DMS 273 treated with DMSO at 0.1 percent for 48 hours (cell line): ENCODE data around the gene PPP2R2D.

ENCODE experiments used
- DNase-seq: peaks from one replicate; lab custom pipeline; 2025; lab: John Stamatoyannopoulos, UW

Gene PPP2R2D

DNA sequence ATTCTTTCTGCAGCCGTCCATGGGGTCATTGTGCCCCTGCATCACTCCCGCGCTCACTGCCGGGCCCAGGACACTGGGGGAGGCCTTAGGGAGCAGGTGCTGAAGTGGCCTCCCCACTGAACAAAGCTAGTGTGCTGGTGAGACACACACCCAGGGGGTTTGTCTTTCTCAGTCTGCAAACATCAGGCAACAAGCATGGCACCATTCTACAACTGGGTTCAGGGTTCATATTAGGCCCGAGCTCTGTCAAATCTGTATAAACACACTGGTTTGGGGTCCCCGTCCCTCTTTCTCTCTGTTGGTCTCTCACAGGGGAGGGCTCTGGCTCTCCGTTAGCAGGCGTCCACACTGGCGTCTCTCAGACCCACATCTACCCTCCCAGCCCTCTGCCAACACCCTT, 11.1 kb upstream of the PPP2R2D start:
- DNase-seq: no peak

DNA sequence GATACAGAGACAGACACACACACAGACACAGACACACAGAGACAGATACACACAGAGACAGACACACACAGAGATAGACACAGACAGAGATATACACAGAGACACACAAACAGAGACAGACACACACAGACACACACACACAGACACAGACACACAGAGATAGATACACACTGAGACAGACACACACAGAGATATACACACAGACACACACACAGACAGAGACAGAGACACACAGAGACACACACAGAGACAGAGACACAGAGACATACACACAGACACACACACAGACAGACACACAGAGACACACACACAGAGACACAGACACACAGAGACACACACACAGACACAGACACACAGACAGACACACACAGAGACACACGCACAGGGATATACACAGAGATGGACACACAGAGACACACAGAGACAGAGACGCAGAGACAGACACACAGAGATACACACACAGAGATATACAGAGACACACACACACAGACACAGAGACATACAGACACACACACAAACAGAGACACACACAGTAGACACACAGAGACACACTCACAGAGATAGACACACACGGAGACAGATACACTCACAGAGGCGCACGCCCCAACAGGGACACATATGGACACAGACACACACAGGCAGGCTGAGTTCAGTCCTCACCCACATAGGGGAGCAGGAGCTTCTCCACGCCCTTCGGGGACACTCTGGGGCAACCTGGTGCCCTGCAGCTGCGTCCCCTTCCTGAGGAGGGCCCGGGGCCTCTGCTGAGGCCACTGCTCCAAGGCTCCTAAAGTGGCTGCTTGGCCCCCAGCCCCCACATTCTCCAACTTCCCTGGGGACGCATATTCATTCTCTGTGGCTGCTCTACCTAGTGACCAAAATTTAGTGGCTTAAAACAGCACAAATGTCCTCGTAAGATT, 10.3 kb upstream of the PPP2R2D start:
- no peak for DNase-seq

DNA sequence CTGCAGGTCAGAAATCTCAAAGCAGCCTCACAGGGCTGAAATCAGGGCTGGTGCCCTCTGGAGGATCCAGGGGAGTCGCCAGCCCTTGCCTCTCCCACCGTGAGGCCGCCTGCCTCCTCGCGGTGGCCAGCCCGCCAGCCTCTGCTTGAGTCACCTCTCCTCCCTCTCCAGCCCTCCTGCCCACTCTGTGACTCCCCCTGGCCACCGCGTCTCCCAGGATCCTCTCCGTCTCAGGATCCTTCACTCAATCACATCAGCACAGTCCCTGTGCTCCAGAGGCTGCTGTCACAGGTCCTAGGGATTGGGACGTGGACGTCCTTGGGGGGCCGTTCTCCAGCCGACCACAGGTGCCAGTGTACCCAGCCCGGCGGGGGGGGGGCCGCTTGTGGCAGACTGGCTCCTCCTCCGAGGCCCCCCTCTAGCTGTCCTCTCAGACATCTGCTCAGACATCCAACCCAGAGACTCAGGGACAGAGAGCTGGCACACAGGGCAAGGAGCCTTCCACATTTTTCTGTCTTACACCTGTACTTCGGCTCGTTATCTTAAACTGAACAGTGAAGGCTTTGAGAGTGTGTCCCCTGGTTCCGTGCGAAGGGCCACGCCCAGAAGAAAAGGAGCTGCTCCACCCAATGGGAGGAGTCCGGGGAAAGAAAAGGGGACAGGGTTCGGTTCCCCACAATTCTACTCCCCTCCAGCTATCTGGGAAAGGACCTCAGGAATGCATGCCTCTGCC, 9.4 kb upstream of the PPP2R2D start:
- DNase-seq: no peak

DNA sequence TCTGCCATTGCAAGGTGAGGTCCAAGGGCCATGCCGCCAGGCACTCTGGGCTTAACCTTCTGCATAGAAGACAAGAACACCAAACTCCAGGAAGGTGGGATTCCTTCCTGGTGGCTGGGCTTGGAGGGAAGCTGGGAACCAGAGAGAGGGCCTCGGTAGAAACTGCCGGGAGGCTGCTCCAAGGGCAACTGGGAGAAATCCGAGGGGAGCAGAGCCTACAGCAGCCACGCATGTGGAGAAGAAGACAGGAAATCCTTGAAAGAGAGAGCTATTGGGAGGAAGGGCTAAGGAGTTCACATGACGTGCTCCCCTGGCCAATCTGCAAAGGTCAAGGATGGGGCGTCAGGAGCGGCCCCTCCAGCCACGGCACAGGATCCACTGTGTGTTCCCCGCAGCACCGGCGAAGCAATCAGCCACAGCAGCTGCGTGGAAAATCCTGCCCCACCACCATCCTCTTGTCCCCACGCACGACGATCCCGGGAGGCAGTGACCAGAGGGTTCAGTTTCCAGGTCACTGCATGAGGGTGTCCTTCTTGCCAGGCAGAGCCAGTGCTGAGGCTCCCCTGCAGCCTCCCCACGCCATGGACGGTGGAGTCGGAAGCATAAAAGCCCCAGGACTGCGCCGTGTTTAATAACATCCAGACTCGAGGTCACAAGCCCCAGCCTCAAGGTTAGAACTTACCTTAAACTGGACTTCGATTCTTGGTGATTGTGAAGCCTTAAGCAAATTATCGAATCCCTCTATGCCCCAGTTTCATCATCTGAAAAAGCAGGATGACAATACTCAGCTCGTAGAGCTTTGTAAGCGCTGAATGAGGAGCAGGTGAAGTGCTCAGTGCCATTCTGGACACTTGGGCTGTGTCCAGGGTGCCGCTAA, 8.6 kb upstream of the PPP2R2D start:
- no peak for DNase-seq

DNA sequence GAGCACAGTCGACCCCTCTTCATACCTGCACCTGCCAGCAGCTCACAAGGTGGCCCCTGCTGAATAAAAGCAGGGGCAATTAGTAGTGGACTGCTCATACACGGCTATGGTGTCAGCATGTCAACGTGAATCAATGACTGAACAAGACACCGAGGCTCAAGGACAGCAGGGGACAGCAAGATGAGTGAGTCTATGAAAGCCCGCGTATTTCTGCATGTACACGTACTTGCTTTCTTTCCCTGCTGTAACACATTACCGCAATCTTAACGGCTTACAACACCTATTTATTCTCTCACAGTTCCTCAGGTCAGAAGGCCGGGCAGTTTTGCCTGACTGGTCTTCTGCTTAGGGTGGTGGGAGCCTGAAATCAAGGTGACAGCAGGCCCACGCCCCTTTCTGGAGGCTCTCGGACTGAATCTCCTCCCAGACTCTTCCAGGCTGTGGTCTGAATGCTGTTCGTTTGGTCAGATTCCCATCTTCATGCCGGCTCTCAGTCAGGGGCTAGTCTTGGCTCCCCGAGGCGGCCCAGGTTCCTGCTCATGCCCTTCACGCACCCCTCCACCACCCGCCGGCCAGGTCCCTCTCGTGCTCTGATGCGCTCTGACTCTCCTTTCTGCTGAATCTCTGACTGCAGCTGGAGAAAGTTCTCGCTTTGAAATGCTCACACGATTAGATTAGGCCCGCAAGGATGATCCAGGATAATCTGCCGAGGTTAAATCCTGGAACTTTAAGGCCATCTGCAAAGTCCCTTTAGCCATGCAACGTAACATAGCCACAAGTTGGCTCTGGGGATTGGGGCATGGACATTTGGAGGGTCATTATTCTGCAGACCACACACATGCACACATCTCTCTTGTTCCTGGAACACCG, 7.8 kb upstream of the PPP2R2D start:
- no peak for DNase-seq

DNA sequence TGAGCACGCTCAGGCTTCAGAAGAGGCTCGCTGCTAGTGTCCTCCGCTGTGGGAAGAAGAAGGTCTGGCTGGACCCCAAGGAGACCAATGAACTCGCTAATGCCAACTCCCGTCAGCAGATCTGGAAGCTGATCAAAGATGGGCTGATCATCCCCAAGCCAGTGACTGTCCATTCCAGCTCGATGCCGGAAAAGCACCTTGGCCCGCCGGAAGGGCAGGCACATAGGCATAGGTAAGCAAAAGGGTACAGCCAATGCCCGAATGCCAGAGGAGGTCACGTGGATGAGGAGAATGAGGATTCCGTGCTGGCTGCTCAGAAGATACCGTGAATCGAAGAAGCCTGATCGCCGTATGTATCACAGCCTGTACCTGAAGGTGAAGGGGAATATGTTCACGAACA, 5.7 kb upstream of the PPP2R2D start:
- no peak for DNase-seq

DNA sequence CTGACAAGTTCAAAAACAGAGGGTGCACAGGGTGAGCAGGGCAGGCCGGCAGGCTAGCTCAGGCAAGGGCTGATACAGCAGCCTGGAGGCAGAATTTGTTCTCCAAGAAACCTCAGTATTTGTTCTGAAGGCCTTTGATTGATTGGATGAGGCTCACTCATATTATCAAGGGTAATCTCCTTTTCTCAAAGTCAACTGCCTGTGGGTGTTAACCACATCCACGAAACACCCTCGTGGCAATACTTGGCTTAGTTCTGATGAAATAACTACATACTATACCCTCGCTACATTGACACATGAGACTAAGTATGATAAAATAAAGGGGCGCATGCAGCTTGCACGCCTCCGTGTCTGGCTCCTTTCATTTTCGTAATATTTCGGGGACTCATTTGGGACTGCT, 4.4 kb upstream of the PPP2R2D start:
- no peak for DNase-seq

DNA sequence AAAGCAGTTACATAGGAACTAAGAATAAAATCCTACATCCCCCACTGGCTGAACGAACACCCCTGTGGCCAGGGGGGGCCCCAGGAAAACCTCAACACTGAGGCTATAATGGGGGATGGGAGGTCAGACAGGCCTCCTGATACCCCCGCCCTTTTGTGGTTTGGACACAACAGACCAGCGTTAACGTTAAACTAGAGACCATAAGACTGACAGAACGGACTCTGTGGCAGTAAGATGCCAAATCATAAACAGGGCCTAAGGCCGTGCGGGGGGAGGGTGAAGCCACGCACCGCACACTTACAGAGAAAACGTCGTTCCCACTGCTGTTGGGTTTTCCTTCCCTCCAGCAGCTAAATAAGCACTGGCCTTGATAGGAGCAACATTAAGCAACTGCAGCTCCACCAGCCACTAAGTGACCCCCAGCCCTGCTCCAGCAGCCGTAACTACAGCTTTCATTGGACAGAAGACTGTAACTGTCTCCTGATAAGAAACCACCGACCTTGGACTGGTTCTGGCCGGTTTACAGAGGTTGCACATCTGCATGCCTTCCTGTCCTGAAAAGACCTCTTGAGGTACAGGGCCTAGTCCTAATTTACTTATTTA, 3.4 kb upstream of the PPP2R2D start:
- no peak for DNase-seq

DNA sequence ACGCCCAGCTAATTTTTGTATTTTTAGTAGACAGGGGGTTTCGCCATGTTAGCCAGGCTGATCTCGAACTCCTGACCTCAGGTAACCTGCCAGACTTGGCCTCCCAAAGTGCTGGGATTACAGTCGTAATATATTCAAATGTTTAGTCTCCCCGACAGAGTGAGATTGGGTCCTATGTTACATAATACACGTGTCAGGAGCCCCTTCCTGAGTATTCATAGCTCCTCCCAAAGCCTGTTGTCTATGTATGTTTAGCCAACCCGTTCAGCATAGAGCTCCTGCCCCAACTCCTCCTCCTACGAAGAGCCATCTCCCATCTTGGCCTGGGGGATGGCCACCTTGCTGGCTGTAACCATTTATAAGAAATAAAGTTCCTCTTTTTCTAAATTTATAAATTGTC, 2.7 kb upstream of the PPP2R2D start:
- DNase-seq: no peak

DNA sequence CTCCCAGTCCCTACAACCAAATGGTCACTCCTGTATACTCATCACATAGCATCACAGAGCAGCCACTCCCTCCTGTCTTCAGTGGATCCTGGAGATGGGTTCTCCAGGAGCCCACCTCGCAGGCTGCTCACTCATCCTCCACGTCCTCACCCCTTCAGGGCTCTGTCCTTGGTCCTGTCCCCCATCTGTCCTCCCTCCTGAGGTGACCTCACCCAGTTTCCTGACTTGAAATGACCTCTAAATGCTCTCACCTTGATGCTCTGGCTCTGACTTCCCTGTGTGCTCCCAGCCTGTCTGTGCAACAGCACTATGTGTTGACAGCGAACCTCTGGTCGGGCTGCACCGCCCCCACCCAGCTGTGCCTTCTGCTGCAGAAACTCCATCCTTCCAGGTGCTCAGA, 2.1 kb upstream of the PPP2R2D start:
- DNase-seq: no peak

DNA sequence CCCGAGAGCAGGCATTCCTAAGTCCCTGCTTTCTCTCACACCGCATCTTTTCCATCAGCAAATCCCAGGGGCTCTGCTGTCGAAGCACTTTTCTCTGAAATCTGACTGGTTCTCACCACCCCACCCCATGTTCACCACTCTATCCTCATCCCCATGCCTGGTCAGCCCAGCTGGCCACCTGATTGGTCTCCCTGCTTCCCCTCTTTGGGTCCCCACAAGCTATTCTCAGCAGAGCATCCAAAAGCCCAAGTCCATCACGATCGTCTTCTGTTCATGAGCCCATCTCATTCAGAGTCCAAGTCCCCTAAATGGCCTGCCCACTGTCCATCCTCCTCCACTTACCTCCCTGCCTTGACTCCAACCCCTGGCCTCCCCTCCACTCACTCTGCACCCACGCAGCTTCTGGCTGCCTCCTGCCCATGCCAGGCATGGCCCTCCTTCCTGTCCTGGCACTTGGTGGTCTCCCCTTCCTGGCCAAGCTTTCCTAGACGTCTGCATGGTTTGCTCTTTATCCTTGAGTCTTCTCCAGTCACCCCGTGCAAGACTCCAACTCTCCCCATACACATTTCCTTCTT, 1.6 kb upstream of the PPP2R2D start:
- no peak for DNase-seq

DNA sequence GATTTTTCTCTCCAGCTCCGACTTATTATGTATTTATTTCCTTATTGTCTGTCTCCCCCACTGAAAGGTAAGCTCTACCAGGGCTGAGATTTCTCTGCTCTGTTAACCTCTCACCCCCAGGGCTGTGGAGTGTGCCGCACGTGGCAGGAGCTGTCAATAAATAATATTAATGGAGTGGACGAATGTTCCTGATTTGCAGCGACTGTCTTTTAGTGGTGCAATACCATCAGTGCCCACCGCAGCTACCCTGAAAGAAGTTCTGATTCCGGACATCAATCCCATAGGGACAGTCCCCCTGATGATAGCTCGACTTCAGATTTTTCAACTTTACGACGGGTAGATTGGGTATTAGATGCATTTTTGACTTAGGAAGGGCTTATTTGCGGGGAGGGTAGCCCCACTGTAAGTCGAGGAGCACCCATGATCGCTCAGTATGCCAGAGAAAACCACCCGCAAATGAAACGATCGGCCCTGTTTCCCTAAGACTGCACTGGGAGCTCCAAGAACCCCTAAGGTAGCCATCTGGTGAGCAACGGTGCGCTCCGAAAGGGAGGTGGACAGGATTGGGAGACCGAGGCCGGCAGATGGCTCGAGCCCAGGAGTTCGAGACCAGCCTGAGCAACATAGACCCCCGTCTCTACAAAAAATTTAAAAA, 986 bp upstream of the PPP2R2D start:
- no peak for DNase-seq

DNA sequence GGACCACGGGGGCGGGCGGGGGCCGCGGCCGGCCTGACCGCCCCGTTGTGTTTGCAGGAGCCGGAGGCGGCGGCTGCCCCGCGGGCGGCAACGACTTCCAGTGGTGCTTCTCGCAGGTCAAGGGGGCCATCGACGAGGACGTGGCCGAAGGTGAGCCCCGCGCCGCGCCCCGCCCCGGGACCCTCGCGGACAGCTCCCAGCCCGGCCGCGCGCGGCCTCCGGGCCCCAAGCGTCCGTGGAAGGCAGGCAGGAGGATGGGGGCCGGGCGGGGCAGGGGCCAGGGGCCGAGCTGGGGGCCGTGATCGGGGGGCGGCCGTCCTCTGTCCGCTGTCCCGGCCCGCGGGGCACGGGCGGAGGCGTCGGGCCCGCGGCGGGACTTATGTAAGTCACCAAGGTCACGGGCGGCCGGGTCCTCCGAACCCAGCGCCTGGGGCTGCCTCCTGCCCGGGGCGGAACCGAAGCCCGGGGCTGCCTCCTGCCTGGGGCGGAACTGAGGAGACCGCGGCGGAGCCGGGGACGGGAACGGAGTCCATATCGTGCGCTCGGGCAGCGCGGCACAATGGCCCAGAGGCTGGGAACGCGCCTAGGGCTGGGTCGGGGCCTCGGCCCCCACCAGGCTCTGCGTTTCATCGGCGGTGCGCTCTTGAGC, 497 bp downstream of the PPP2R2D start:
- no peak for DNase-seq

DNA sequence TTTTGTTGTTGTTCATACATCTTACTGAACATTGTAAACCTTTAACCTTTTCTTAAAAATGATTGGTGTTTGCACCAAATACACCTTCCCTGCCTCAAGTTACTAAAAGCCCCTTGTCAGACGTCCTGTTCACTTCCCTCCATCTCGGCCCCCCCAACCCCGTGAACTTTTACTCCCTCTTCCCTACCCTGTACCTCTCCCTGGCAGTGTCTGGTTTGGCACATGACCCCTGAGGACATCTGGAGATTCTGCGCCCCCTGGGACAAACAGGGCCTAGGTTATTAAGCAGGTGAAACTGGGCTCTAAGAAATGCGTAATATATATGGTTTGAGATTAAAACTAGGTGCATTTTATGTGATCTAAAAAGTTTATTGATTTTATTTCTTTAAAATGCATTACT, 1.4 kb downstream of the PPP2R2D start:
- DNase-seq: no peak

DNA sequence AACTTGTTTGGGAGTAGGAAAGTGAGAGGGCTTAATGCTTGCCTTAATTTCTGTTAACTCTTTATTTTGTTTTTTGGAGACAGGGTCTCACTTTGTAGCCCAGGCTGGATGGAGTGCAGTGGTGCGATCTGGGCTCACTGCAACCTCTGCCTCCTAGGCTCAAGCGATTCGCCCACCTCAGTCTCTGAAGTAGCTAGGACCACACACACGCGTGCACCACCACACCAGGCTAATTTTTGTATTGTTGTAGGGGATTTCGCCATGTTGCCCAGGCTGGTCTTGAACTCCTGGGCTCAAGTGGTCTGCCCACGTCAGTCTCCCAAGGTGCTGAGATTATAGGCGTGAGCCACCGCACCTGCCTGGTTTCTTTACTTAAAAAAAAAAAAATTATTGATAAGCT, 1.9 kb downstream of the PPP2R2D start:
- DNase-seq: no peak

DNA sequence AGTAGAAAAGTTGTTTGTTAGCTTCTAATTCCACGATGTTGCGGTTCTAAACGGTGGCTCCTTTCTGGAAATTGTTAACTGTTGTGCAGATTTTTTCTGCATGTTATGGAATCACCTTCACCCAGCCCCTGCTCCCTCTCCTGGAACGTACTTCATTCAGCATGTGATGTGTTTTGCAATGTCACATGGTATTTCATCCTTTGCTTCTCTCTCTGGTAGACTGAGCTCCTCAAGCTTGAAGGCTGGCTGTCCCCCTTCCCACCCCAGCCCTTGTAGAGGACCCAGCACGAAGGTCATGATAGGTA, 4.4 kb downstream of the PPP2R2D start:
- no peak for DNase-seq

DNA sequence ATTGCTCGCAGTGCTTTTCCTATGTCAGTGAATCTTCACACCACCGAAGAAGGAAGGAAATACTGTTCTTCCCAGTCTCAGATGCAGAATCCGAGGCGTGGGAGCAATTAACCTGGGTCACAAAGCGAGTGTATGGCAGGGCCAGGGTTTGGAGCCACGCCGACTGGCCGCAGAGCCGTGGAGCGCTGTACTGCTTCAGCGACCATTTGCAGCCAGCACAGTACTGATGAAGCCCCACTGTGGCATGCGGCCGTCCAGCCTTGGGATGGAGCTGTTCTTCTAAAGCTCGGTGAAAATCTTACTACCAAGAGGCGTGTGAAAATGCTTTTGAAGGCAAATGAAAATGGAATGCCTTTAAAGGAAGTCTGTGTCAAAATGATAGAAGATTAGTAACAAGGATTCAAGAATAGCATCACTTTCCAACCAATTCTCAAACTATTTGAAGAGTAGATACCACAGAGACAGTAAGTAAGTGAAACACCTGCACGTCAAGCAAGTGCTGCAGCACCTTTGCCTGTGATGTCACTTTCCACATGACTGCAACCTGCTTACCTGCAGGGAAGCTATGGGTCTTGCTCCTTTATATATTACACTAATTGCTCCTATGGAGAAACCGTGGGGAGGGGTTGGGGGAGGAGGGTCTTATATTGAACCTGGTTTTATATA, 4.9 kb downstream of the PPP2R2D start:
- no peak for DNase-seq

DNA sequence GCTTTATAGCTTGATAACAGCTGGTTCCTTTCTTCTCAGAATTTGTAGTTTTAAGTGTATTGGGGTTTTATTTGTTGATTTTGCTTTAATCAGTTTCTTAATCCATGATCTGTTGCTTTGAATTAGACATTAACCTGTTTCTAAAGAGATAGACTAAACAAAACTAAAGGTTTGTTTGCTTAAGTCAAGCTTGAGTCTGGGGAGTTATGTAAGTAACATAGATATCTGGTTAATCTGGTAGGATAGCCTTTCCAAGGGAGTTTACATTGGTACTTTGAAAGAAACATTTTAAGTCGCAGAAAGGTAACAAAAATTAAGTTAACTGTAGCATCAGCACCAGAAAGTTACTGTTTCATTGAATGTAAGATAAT, 5.4 kb downstream of the PPP2R2D start:
- DNase-seq: no peak

DNA sequence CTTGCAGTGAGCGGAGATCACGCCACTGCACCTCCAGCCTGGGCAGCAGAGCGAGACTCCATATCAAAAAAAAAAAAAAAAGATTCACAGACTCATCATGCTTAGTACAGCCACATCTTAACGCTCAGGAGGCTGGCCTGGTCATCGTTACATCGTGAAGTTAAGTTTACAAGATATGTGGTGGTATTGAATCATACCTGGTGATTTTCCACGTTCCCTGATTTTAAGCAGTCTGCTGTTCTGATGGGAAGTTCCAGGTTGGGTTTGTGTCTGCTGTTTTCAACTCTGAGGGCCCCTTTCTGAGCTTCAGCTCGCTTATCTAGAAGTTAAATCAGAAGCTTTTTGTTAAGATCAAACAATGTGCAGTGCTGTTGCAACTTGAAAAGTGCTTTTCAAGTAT, 6.9 kb downstream of the PPP2R2D start:
- DNase-seq: no peak
